SK-N-MC (cell line): ENCODE data around the gene CDH4.

Source experiments
- EZH2 ChIP-seq: fragments of 200-600 bp; sonication (generic); IDR thresholded peaks from one replicate; pipeline ENCODE4 v1.6.1; 2017; ENCODE audit warnings: antibody characterized with exemption
- POLR2AphosphoS5 ChIP-seq: IDR thresholded peaks from 2 replicates; pipeline ENCODE4 v1.6.1; 2012; ENCODE audit warnings: mild to moderate bottlenecking, low read depth, low read length, borderline replicate concordance

DNA sequence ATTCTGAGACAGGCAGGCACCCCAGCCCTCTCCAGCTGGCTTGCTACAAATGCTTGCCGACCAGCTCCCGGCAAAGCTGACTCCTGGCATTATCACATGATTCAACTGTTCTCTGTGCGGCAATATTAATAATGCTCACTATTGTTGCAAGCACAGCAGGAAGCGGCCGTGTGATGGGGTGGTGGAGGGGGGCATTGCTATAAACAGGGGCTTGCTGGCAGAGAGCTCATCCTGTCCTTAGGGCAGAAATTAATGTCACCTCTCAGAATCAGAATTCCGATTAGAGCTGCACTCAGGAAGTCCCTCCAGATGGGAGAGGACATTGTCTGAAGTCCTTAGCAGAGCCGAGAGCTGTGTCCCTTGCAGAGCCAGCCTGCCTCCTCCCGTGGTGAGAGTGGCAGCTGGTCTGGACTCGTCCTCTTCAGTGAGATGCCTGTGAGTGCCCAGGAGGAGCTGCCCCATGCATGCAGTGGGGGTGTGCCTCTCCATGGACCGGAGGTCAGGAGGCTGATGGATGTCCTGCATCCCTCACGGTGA lies 162.5 kb downstream of the CDH4 start:
- TF ChIP-seq POLR2AphosphoS5 (no peak), EZH2 (no peak)
